Aorta (tissue), 5 donors: ENCODE results near the gene FUZ. TPM values are rescaled to one million over a fixed set of nuclear protein-coding genes. Genes with fewer than 3 reads are reported as not detected.
A peak's percentile ranks its signal among the peaks of the same experiment; 100 is the strongest.

ENCODE experiments used
- ATAC-seq: fragments of 200-7000 bp; cut with Tn5 transposase; one replicate; pipeline ENCODE4 v1.9.1; 2022; ENCODE audit warnings: moderate library complexity; ENCODE audit not compliant: low FRiP score
- DNase-seq, 2 donors: peaks; one replicate each; pipeline ENCODE4 v3.0.0-alpha.2; 2020
- H3K27ac ChIP-seq, 2 donors: one replicate each; pipeline ENCODE4 v1.5.1; 2013; ENCODE audit warnings: low read length in 2 of 2, mild to moderate bottlenecking in 2 of 2, moderate library complexity in 2 of 2, control low read depth in 1 of 2, inconsistent platforms in 1 of 2, low read depth in 1 of 2
- H3K27me3 ChIP-seq, 2 donors: one replicate each; pipeline ENCODE4 v1.6.1; 2013; ENCODE audit warnings: control low read depth in 1 of 2, low read length in 1 of 2, mild to moderate bottlenecking in 1 of 2, moderate library complexity in 1 of 2; ENCODE audit not compliant: insufficient read depth in 2 of 2, control insufficient read depth in 1 of 2
- H3K36me3 ChIP-seq, 2 donors: one replicate each; pipeline ENCODE4 v1.6.1; 2013; ENCODE audit warnings: control low read depth in 1 of 2, low read length in 1 of 2, mild to moderate bottlenecking in 1 of 2; ENCODE audit not compliant: insufficient read depth in 2 of 2, control insufficient read depth in 1 of 2
- H3K4me1 ChIP-seq, 2 donors: one replicate each; pipeline ENCODE4 v1.6.1; 2013; ENCODE audit warnings: low read length in 2 of 2, control low read depth in 1 of 2, mild to moderate bottlenecking in 1 of 2, moderate library complexity in 1 of 2; ENCODE audit not compliant: insufficient read depth in 2 of 2, control insufficient read depth in 1 of 2
- H3K4me3 ChIP-seq, 2 donors: one replicate each; pipeline ENCODE4 v1.5.1; 2013; ENCODE audit warnings: low read length in 2 of 2, control low read depth in 1 of 2, mild to moderate bottlenecking in 1 of 2
- H3K9me3 ChIP-seq: one replicate; pipeline ENCODE4 v1.6.1; 2013; ENCODE audit warnings: mild to moderate bottlenecking, low read length; ENCODE audit not compliant: control insufficient read depth
- WGBS, 2 donors: extraction: QIAGEN DNeasy Blood & Tissue Kit; methylation state at CpG; one replicate each; pipeline ENCODE4 v1.1.7; 2013; 5-methylcytosine and 5-hydroxymethylcytosine counted together
- intact Hi-C, 2 donors: fragments of 100-400 bp; cut with DNase I; formaldehyde crosslinking; loops; one replicate each; pipeline versions ENCODE4 v1.14.2 to v1.15.0; 2022
- polyA plus RNA-seq, 2 donors: library from polyadenylated mRNA; stranded (reverse); fragments of 200-250 nt; gene quantifications; one replicate each; pipeline ENCODE4 v1.2.3, GENCODE V29; 2013
- total RNA-seq, 2 donors: library from RNA; stranded (reverse); fragmentation: NEBNext Ultra II Directional; extraction: Animal tissue kit (Norgen Biotek cat#: 25700); gene quantifications; one replicate each; pipeline ENCODE4 v1.2.1, GENCODE V29; 2021
- donor health status: healthy with polysubstance abuse.
- donor health status: Bipolar disorder and iron deficiency.
- donor health status: DM: no; HTN: no; CAD: no.
- donor health status: DM: no; HTN: no; CAD: no.
- donor health status: DM: yes; HTN: yes; CAD: no.

The FUZ gene
- total and polyA plus RNA-seq, 4 donors: 9.3 to 27.8 (median 14.8) TPM

DNA sequence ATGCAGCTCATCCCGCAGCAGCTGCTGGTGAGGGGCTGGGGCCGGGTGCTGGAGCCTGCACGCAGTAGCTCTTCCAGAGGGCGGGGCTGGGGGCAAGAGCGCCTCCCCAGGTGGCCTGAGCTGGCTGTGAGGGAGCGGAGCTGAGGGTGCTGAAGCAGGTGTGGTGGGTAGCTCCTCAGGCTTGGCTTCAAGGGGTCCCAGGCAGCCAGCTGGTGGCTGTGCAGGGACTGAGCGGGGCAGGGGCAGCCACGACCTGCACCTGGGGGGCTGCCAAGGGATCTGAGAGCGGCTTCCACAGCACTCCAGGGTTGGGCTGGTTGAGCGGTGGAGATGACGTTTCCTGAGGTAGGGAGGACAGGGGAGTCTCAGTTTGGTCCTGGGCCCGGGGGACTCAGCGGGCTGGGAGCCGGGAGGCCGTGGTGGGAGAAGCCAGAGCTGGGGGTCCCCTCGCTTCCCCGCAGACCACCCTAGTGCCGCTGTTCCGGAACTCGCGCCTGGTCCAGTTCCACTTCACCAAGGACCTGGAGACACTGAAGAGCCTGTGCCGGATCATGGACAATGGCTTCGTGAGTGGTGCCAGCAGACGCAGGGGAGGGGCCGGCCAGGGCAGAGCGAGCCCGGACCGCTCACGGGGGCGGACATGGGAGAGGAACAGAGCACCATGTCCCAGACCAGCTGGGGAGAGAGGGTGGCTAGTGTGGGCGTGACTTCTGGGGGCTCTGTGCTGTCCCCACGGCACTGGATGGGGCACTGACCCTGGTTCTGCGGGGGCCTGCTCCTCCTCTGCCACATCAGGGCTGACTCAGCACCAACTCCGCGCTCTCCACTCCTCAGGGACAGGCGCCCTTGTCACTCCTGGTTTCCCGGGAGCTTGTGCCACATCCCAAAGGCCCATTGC lies 45.2 kb upstream of the FUZ start:
- DNase-seq: peak in 1 of 2 donors; percentile 70
- ATAC-seq: peak; percentile 1
- Histone ChIP-seq H3K4me3 (no peak overlapping the region), H3K27me3 (no peaks in the 10 kb centered on the region), H3K4me1 (no peaks in the 10 kb centered on the region), H3K9me3 (no peaks in the 10 kb centered on the region), H3K36me3 (no peaks in the 10 kb centered on the region), H3K27ac (no peak overlapping the region)
- intact Hi-C loops: no loop called here
- WGBS, 2 donors: 83% methylated on average over 36 to 37 of the region's 37 CpGs

DNA sequence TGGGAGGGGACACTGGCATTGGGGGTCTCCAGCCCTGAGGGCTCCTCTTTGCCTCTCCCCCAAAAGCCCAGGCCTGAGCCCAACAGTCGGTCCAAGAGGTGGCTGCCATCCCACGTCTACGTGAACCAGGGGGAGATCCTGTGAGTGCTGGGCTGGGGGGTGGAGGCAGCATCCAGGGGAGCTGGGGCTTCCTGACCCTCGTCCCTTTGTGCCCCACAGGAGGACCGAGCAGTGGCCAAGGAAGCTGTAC lies 44.7 kb upstream of the FUZ start:
- Histone ChIP-seq H3K4me3 (no peak overlapping the region), H3K27ac (no peak overlapping the region), H3K9me3 (no peaks in the 10 kb centered on the region), H3K36me3 (no peaks in the 10 kb centered on the region), H3K27me3 (no peaks in the 10 kb centered on the region), H3K4me1 (no peaks in the 10 kb centered on the region)
- intact Hi-C loops: no loop called here
- ATAC-seq: no peak
- no peak for DNase-seq
- 78 to 82% methylated on average over 5 of the region's 5 CpGs for WGBS, 2 donors

DNA sequence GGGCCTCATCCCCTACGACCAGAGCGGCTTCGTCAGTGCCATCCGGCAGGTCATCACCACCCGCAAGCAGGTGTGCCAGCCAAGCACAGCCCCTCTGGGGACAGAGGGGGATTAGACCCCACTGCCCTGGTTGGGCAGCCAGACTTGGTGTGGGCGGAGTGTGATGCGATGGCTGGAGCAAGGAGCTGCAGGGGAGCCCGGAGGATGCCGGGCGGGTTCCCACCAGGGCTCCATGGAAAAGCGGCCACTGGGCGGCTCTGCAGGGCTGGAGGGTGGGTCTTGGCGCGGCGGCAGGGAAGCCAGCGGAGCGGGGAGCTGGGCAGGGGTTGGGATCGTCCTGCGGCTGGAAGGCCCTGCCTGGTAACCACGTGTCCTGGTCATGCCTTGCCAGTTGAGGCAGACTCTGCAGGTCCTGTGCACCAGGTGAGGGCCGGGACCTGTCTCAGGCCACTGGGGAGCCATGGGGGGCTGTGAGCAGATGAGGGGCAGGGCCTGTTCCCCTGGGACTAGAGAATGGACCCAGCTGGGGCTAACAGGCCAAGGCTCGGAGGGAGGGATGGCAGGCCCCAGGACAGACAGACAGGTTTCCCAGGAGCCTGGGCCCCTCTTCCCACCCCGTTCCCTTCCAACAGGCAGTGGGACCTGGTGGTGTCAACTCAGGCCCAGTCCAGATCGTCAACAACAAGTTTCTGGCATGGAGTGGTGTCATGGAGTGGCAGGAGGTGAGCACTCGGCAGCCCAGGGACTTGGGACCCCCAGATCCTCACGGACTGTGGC lies 44.2 kb upstream of the FUZ start:
- no peak overlapping the region for H3K27ac ChIP-seq
- DNase-seq (no peak), ATAC-seq (no peak)
- H3K4me3 ChIP-seq: no peak overlapping the region
- 90% methylated on average over 26 of the region's 26 CpGs for WGBS, 2 donors
- no peaks in the 10 kb centered on the region for H3K9me3 ChIP-seq
- intact Hi-C loops: no loop called here
- no peaks in the 10 kb centered on the region for H3K27me3 ChIP-seq
- H3K36me3 ChIP-seq: no peaks in the 10 kb centered on the region
- H3K4me1 ChIP-seq: no peaks in the 10 kb centered on the region

DNA sequence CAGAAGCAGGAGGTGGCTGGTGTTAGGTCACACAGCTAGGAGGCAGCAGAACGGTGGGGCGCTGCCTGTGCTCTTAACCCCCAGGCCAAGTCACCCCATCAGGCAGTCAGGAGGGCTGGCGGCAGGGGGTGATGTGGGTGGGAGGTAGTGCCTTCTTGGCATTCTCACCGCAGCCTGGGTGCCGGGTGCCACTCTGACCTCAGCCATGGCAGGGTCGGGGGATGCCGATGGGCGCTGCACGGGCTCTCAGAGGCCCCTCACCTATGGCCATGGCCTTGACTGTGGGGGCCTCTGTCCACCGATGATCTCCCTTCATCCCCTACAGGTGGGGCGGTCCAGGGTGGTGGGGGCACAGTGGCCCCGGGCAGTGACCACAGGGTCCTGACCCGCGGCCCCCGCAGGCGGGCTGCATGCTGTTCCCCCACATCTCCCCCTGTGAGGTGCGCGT lies 43.5 kb upstream of the FUZ start:
- intact Hi-C loops: no loop called here
- WGBS, 2 donors: 90 to 91% methylated on average over 17 to 18 of the region's 18 CpGs
- no peaks in the 10 kb centered on the region for H3K36me3 ChIP-seq
- H3K27me3 ChIP-seq: no peaks in the 10 kb centered on the region
- DNase-seq (no peak), ATAC-seq (no peak)
- no peak overlapping the region for H3K27ac ChIP-seq
- H3K9me3 ChIP-seq: no peaks in the 10 kb centered on the region
- no peak overlapping the region for H3K4me3 ChIP-seq
- H3K4me1 ChIP-seq: no peaks in the 10 kb centered on the region

DNA sequence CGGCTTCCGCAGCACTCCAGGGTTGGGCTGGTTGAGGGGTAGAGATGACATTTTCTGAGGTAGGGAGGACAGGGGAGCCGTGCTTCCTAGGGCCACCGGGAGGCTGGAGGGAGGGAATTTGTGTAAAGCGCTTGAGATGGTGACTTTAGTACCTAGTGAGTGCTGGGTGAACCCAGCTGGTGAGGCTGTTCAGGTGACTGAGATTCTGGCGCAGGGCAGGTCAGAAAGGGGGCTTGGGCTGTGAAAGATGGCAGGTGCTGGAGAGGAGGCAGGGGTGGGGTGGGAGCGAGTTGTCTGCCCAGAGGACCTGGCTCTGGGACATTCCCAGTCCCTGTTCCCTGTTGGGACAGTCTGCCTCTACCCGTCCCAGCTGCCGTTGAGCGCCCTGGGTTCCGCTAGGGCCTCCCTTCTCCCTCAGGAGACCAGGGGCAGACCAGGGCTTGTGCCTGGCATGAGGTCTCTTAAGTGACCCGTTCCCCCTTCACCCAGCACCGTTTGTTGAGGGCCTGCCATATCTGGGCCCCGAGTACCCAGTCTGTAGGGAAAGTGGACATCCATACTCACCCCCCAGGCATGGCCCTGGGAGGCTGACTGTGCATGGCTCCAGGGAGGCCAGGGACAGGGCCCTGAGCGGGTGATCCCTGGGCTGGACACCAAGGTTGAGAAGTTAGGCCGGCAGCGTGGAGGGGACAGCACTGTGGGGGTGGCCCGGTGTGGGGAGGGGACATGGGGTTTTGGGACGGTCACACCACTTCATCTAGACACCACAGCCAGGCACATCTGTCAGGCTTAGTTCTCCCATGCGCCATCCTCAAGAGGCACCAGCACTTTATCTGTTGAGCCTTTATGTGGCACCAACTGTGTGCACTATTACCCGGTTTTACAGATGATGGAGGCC lies 42.8 kb upstream of the FUZ start:
- no peaks in the 10 kb centered on the region for H3K4me1 ChIP-seq
- no peaks in the 10 kb centered on the region for H3K9me3 ChIP-seq
- H3K27me3 ChIP-seq: no peaks in the 10 kb centered on the region
- no peak overlapping the region for H3K27ac ChIP-seq
- H3K36me3 ChIP-seq: no peaks in the 10 kb centered on the region
- WGBS, 2 donors: 79 to 80% methylated on average over 21 of the region's 21 CpGs
- ATAC-seq (no peak), DNase-seq (no peak)
- H3K4me3 ChIP-seq: no peak overlapping the region
- intact Hi-C loops: no loop called here

DNA sequence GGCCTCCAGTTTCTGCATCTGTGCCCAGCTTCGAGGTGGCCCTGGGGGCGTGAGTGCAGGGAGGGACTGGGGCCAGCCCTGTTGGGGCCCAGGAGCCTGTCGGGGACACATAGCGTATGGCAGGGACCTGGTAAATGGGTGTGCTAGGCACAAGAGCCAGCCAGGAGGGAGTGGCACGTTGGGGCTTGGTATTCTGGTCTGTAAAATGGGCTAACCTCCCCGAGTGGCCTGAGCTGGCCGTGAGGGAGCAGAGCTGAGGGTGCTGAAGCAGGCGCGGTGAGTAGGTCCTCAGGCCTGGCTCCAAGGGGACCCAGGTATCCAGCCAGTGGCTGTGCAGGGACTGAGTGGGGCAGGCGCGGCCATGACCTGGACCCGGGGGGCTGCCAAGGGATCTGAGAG lies 42.2 kb upstream of the FUZ start:
- Histone ChIP-seq H3K36me3 (no peaks in the 10 kb centered on the region), H3K4me3 (no peak overlapping the region), H3K27ac (no peak overlapping the region), H3K9me3 (no peaks in the 10 kb centered on the region), H3K4me1 (no peaks in the 10 kb centered on the region), H3K27me3 (no peaks in the 10 kb centered on the region)
- intact Hi-C loops: no loop called here
- ATAC-seq (no peak), DNase-seq (no peak)
- 82 to 86% methylated on average over 12 of the region's 12 CpGs for WGBS, 2 donors

DNA sequence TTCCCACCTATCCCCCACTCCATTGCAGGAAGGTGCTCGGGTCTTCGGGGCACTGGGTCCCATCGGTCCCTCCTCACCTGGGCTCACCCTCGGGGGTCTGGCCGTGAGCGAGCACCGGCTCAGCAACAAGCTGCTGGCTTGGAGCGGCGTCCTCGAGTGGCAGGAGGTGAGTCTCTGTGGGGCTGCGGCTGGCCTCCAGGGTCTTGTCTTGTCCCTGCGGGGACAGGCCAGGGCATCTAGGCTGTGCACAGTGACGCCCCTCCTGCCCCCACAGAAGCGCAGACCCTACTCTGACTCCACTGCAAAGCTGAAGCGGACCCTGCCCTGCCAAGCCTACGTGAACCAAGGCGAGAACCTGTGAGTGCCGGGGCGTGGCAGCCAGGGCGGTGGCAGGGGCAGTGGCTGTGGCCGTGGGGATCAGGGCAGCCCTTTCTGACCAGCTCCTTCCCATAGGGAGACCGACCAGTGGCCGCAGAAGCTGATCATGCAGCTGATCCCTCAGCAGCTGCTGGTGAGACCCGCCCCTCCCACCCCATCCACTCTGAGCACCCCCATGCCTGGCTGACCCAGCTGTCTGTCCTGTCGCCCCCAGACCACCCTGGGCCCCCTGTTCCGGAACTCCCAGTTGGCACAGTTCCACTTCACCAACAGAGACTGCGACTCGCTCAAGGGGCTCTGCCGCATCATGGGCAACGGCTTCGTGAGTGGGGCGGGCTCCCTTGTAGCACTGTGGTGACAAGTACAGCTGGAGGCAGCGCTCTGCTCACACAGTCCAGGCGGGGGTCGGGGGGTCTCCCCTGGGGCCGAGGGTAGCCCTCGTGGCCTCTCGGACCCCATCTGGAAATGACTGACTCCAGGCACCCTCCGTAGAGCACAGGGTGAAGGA lies 41.5 kb upstream of the FUZ start:
- 84 to 85% methylated on average over 39 of the region's 39 CpGs for WGBS, 2 donors
- Histone ChIP-seq H3K4me1 (no peaks in the 10 kb centered on the region), H3K27ac (no peak overlapping the region), H3K36me3 (no peaks in the 10 kb centered on the region), H3K27me3 (no peaks in the 10 kb centered on the region), H3K9me3 (no peaks in the 10 kb centered on the region), H3K4me3 (no peak overlapping the region)
- DNase-seq (no peak), ATAC-seq (no peak)
- intact Hi-C loops: loop anchor here in 1 of 2 donors (5.0 kb wide), 1 partner anchor 37 kb away; the partner anchor contains the start of gene MED25
